ENCODE data around the gene NOL4. TPM values are rescaled to one million over a fixed set of nuclear protein-coding genes. Genes with fewer than 3 reads are reported as not detected.

The NOL4 gene
- polyA plus RNA-seq, 3 donors: not detected

DNA sequence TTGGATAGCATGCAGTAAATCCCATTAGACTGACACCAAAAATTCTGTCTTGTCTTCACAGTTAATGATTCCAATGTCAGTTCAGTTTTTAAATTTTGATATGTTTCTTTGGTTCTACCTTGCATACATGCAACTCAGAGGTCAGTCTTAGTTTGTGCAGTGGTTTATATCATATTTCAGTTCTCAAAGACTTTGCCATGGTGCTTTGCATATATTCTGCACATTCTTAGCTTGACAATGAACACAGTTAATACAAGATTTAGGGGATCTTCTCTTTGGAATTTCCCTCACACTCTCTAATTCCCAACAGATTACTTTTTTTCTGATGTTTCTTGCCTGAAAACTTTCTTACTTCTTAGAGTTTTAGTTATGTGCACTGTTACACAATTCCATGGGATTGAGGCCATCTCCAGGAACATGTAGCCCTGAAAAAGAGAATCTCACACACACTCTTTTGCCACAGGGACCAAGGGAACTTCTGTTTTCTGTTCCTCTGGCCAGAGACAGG is 17.3 kb downstream of the NOL4 start:
- DNase-seq: no peak
- H3K27ac Mint-ChIP-seq: no peak overlapping the region

DNA sequence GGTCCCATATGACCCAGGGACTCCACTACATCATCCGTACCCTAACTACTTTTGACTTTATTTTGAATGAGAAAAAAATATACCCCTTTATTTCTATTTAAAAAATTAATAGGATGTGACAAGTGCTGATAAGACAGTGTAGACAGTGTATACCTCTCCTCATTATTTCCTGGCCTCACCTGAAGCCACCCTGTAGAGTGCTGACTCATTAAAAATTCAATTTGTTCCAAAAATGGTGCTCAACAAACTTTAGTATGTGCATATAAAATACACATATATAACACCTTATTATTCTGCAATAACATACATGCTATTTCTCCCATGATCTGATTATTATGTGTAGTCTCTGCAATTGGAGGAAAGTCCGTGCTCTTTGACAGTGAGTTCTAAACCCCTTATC is 20.8 kb downstream of the NOL4 start:
- peaks cover 0 to 3% of the 10 kb centered on the region in 2 donors for H3K9me3 ChIP-seq (replicated peaks in 1 of 2; ENCODE audit: control insufficient read depth in 1 of 2, insufficient read depth in 1 of 2, low read length in 2 of 2)
- TF ChIP-seq CTCF (IDR thresholded peaks at IDR 0.05): no peak
- H3K9ac ChIP-seq (ENCODE audit: insufficient read depth, low read length, poor library complexity, severe bottlenecking): no peak overlapping the region
- WGBS (ENCODE audit: insufficient coverage): no CpG with 5 or more reads among the region's 2 CpGs
- Mint-ChIP-seq H3K27me3 (ENCODE audit: low read depth in 3 of 3) (no peaks in the 10 kb centered on the region), H3K36me3 (no peaks in the 10 kb centered on the region), H3K27ac (peak overlapping the region in 1 of 7 donors; percentile 48), H3K9me3 (peaks cover 0 to 7% (median 0%) of the 10 kb centered on the region in 7 donors), H3K4me3 (no peak overlapping the region), H3K4me1 (no peaks in the 10 kb centered on the region)
- no peaks in the 10 kb centered on the region for H3K4me1 ChIP-seq (ENCODE audit: control insufficient read depth in 1 of 2, insufficient read depth in 2 of 2, low read length in 2 of 2)
- intact Hi-C loops (cut with micrococcal nuclease): no loop called here
- no peak overlapping the region for H2AFZ ChIP-seq (ENCODE audit: insufficient read depth, low read depth, low read length, poor library complexity, severe bottlenecking)
- H4K20me1 ChIP-seq (ENCODE audit: insufficient read depth, low read length): no peaks in the 10 kb centered on the region
- H3K27ac ChIP-seq (ENCODE audit: low read depth in 1 of 2, low read length in 2 of 2): no peak overlapping the region
- no peak for DNase-seq
- no peaks in the 10 kb centered on the region for H3K79me2 ChIP-seq (ENCODE audit: insufficient read depth, low read length)
- no peaks in the 10 kb centered on the region for H3K36me3 ChIP-seq (replicated peaks in 1 of 2; ENCODE audit: control insufficient read depth in 1 of 2, insufficient read depth in 2 of 2, low read length in 2 of 2)
- H3K27me3 ChIP-seq (ENCODE audit: control insufficient read depth in 2 of 2, insufficient read depth in 2 of 2, low read length in 2 of 2): no peaks in the 10 kb centered on the region
- H3K4me2 ChIP-seq (replicated peaks; ENCODE audit: extremely low read depth, low read length, poor library complexity, severe bottlenecking): no peak overlapping the region
- H3K4me3 ChIP-seq (replicated peaks in 1 of 3; ENCODE audit: low read depth in 2 of 3, low read length in 3 of 3): no peak overlapping the region

More for the DNA sequence above, 17.3 kb downstream of the NOL4 start:
- Histone ChIP-seq H3K79me2 (ENCODE audit: insufficient read depth, low read length) (no peaks in the 10 kb centered on the region), H3K36me3 (replicated peaks in 1 of 2; ENCODE audit: control insufficient read depth in 1 of 2, insufficient read depth in 2 of 2, low read length in 2 of 2) (no peaks in the 10 kb centered on the region), H3K9me3 (replicated peaks in 1 of 2; ENCODE audit: control insufficient read depth in 1 of 2, insufficient read depth in 1 of 2, low read length in 2 of 2) (peaks cover 0 to 3% of the 10 kb centered on the region in 2 donors), H3K27me3 (ENCODE audit: control insufficient read depth in 2 of 2, insufficient read depth in 2 of 2, low read length in 2 of 2) (no peaks in the 10 kb centered on the region), H3K4me1 (ENCODE audit: control insufficient read depth in 1 of 2, insufficient read depth in 2 of 2, low read length in 2 of 2) (no peaks in the 10 kb centered on the region), H3K4me3 (replicated peaks in 1 of 3; ENCODE audit: low read depth in 2 of 3, low read length in 3 of 3) (no peak overlapping the region), H4K20me1 (ENCODE audit: insufficient read depth, low read length) (no peaks in the 10 kb centered on the region), H3K4me2 (replicated peaks; ENCODE audit: extremely low read depth, low read length, poor library complexity, severe bottlenecking) (no peak overlapping the region), H3K27ac (ENCODE audit: low read depth in 1 of 2, low read length in 2 of 2) (no peak overlapping the region), H3K9ac (ENCODE audit: insufficient read depth, low read length, poor library complexity, severe bottlenecking) (no peak overlapping the region), H2AFZ (ENCODE audit: insufficient read depth, low read depth, low read length, poor library complexity, severe bottlenecking) (no peak overlapping the region)
- no peak overlapping the region for H3K4me3 Mint-ChIP-seq
- H3K9me3 Mint-ChIP-seq: peaks cover 0 to 7% (median 0%) of the 10 kb centered on the region in 7 donors
- no peaks in the 10 kb centered on the region for H3K27me3 Mint-ChIP-seq (ENCODE audit: low read depth in 3 of 3)
- no peak for TF ChIP-seq CTCF (IDR thresholded peaks at IDR 0.05)
- intact Hi-C loops (cut with micrococcal nuclease): no loop called here
- H3K4me1 Mint-ChIP-seq: no peaks in the 10 kb centered on the region
- no peaks in the 10 kb centered on the region for H3K36me3 Mint-ChIP-seq
